Right lobe of liver (tissue), 6 donors: ENCODE results near the gene FBL. TPM values are rescaled to one million over a fixed set of nuclear protein-coding genes. Genes with fewer than 3 reads are reported as not detected.
"Not testable (repeated sequence)": the region's sequence is repeated elsewhere in the genome, so short reads cannot be mapped to it uniquely, and the experiment has no call there.

Experiments
- ATAC-seq, 4 donors: fragments of 200-7000 bp; cut with Tn5 transposase; one replicate each; pipeline ENCODE4 v1.9.1; 2020; ENCODE audit warnings: mild to moderate bottlenecking in 4 of 4, moderate library complexity in 4 of 4
- DNase-seq, 3 donors: peaks; one replicate each; pipeline ENCODE4 v3.0.0-alpha.2; 2020
- H3K27ac ChIP-seq, 3 donors: fragments of 200-600 bp; one replicate each; pipeline ENCODE4 v1.8.0; 2022
- H3K27me3 ChIP-seq, 2 donors: fragments of 200-600 bp; one replicate each; pipeline ENCODE4 v1.8.0; 2022
- H3K36me3 ChIP-seq, 4 donors: fragments of 200-600 bp; sonication (generic) in 1 of 4; one replicate each; pipeline versions ENCODE4 v1.5.1 to v1.8.0; 2017 to 2022; ENCODE audit warnings: control low read depth in 1 of 4
- H3K4me1 ChIP-seq, 4 donors: fragments of 200-600 bp; sonication (generic) in 1 of 4; one replicate each; pipeline versions ENCODE4 v1.5.1 to v1.8.0; 2017 to 2022; ENCODE audit warnings: control low read depth in 1 of 4
- H3K4me3 ChIP-seq, 3 donors: fragments of 200-600 bp; one replicate each; pipeline ENCODE4 v1.8.0; 2022
- H3K9me3 ChIP-seq, 4 donors: fragments of 200-600 bp; sonication (generic) in 1 of 4; one replicate each; pipeline versions ENCODE4 v1.5.1 to v1.8.0; 2017 to 2022; ENCODE audit warnings: control low read depth in 1 of 4
- CTCF ChIP-seq, 4 donors: fragments of 200-600 bp in 3 of 4; fragments of 450-650 bp in 1 of 4; IDR thresholded peaks; one replicate each; pipeline versions ENCODE4 v1.5.1 to v1.8.0; 2016 to 2022; ENCODE audit warnings: antibody characterized with exemption in 4 of 4, mild to moderate bottlenecking in 2 of 4
- POLR2A ChIP-seq: fragments of 450-650 bp; IDR thresholded peaks from one replicate; pipeline ENCODE4 v1.6.1; 2017; ENCODE audit warnings: antibody characterized with exemption, mild to moderate bottlenecking
- WGBS: methylation state at CpG from one replicate; pipeline ENCODE4 v1.1.6; 2018; ENCODE audit warnings: low coverage, low lambda C conversion rate; ENCODE audit not compliant: insufficient coverage; ENCODE audit errors: missing lambda C conversion rate; 5-methylcytosine and 5-hydroxymethylcytosine counted together
- intact Hi-C, 2 donors: fragments of 100-400 bp; cut with DNase I; formaldehyde crosslinking; loops; one replicate each; pipeline versions ENCODE4 v1.11.2 to v1.14.1; 2022
- total RNA-seq, 6 experiments: library from RNA; depleted of rRNA in 2 of 6; stranded (reverse); fragments of >200 nt in 2 of 6; fragmentation: NEBNext Ultra II Directional in 3 of 6; extraction: Animal tissue kit (Norgen Biotek cat#: 25700) in 3 of 6; gene quantifications; one replicate each; pipeline versions ENCODE4 v1.1.0 to v1.2.4, GENCODE V29; 2016 to 2023
- donor health status: DM: no; HTN: yes; CAD: no.
- donor health status: DM: no; HTN: no; CAD: no.
- donor health status: DM: no; HTN: no; CAD: no.
- donor health status: DM: no; HTN: yes; CAD: no.
- donor health status: DM: no; HTN: yes; CAD: no.

The FBL gene
- total RNA-seq, 6 experiments from 2014 or later: 46.1 to 76.2 (median 51.4) TPM

- TF ChIP-seq POLR2A: no peak
- TF ChIP-seq CTCF (IDR thresholded peaks at IDR 0.05): no peak
- no peak overlapping the region for H3K4me3 ChIP-seq
- H3K27me3 ChIP-seq: no peaks in the 10 kb centered on the region
- intact Hi-C loops: no loop called here
- no peaks in the 10 kb centered on the region for H3K4me1 ChIP-seq
- 81% methylated on average over 2 of the region's 5 CpGs for WGBS
- H3K36me3 ChIP-seq: peaks cover 0 to 3% (median 0%) of the 10 kb centered on the region in 4 donors
- no peak for ATAC-seq
- no peaks in the 10 kb centered on the region for H3K9me3 ChIP-seq
- no peak overlapping the region for H3K27ac ChIP-seq
- no peak for DNase-seq
Observed at GRCh38 chr19:39816287-39817048, 29.7 kb downstream of the FBL start.

- Histone ChIP-seq H3K27me3 (no peaks in the 10 kb centered on the region), H3K9me3 (no peaks in the 10 kb centered on the region), H3K36me3 (peaks cover 0 to 3% (median 0%) of the 10 kb centered on the region in 4 donors), H3K4me3 (no peak overlapping the region), H3K27ac (no peak overlapping the region), H3K4me1 (no peaks in the 10 kb centered on the region)
- TF ChIP-seq POLR2A (no peak), CTCF (IDR thresholded peaks at IDR 0.05) (no peak)
- intact Hi-C loops: no loop called here
- DNase-seq (no peak), ATAC-seq (no peak)
- WGBS: 87% methylated on average over 3 of the region's 3 CpGs
Observed at GRCh38 chr19:39814595-39814994, 31.6 kb downstream of the FBL start.

- DNase-seq, H3K27ac ChIP-seq, H3K9me3 ChIP-seq, H3K36me3 ChIP-seq, H3K4me1 ChIP-seq, intact Hi-C loops, H3K27me3 ChIP-seq, H3K4me3 ChIP-seq, ATAC-seq: not testable (repeated sequence)
- WGBS: 90% methylated on average over 6 of the region's 6 CpGs
Observed at GRCh38 chr19:39814111-39814510, 32.1 kb downstream of the FBL start.

GRCh38 chr19:39813264-39813993, 32.8 kb downstream of the FBL start:
- Histone ChIP-seq H3K27me3 (no peaks in the 10 kb centered on the region), H3K4me1 (no peaks in the 10 kb centered on the region), H3K27ac (no peak overlapping the region), H3K4me3 (no peak overlapping the region), H3K36me3 (peaks cover 0 to 3% (median 0%) of the 10 kb centered on the region in 4 donors), H3K9me3 (no peaks in the 10 kb centered on the region)
- TF ChIP-seq CTCF (IDR thresholded peaks at IDR 0.05): no peak
- TF ChIP-seq POLR2A: no peak
- WGBS: 80% methylated on average over 8 of the region's 9 CpGs
- DNase-seq (no peak), ATAC-seq (no peak)
- intact Hi-C loops: no loop called here

GRCh38 chr19:39811064-39811463, 35.1 kb downstream of the FBL start:
- WGBS: 91% methylated on average over 3 of the region's 4 CpGs
- no peaks in the 10 kb centered on the region for H3K4me1 ChIP-seq
- ATAC-seq (no peak), DNase-seq (no peak)
- H3K9me3 ChIP-seq: no peaks in the 10 kb centered on the region
- no peak overlapping the region for H3K4me3 ChIP-seq
- intact Hi-C loops: no loop called here
- H3K27ac ChIP-seq: no peak overlapping the region
- TF ChIP-seq POLR2A: no peak
- TF ChIP-seq CTCF (IDR thresholded peaks at IDR 0.05): no peak
- no peaks in the 10 kb centered on the region for H3K27me3 ChIP-seq
- H3K36me3 ChIP-seq: no peaks in the 10 kb centered on the region
